ENCODE results near the gene C1orf74. TPM values are rescaled to one million over a fixed set of nuclear protein-coding genes. Genes with fewer than 3 reads are reported as not detected.

Gene C1orf74
- total RNA-seq, 1 donor from 2014 or later: 2.2 TPM

GRCh38 chr1:209805341-209805781 lies 21.0 kb upstream of the C1orf74 start:
- Histone ChIP-seq H2AFZ (ENCODE audit: low read depth, low read length) (no peak overlapping the region), H3K27me3 (ENCODE audit: insufficient read depth, low read length) (no peaks in the 10 kb centered on the region), H3K9ac (ENCODE audit: low read length) (no peak overlapping the region), H3K4me1 (ENCODE audit: insufficient read depth, low read length) (peaks cover 25% of the 10 kb centered on the region), H3K4me3 (ENCODE audit: insufficient read depth, low read depth, low read length) (no peak overlapping the region), H3K27ac (ENCODE audit: low read depth, low read length) (no peak overlapping the region), H3K4me2 (ENCODE audit: low read length) (peak overlapping the region; percentile 88), H4K20me1 (ENCODE audit: insufficient read depth, low read length) (no peaks in the 10 kb centered on the region), H3K36me3 (ENCODE audit: insufficient read depth, low read length) (no peaks in the 10 kb centered on the region), H3K9me3 (ENCODE audit: insufficient read depth, low read depth, low read length) (no peaks in the 10 kb centered on the region), H3K79me2 (ENCODE audit: insufficient read depth, low read length) (no peaks in the 10 kb centered on the region)
- H3K36me3 Mint-ChIP-seq (ENCODE audit: low read depth, unreplicated experiment): peaks cover 2% of the 10 kb centered on the region
- peak overlapping the region; percentile 89 for H3K4me3 Mint-ChIP-seq (ENCODE audit: unreplicated experiment)
- no peaks in the 10 kb centered on the region for H3K9me3 Mint-ChIP-seq (ENCODE audit: unreplicated experiment)
- no peaks in the 10 kb centered on the region for H3K27me3 Mint-ChIP-seq (ENCODE audit: low read depth, unreplicated experiment)
- DNase-seq (ENCODE audit: low read depth): no peak
- H3K4me1 Mint-ChIP-seq (ENCODE audit: low read depth, unreplicated experiment): peaks cover 41% of the 10 kb centered on the region
- FAIRE-seq: no peak
- H3K27ac Mint-ChIP-seq (ENCODE audit: unreplicated experiment): peak overlapping the region; percentile 63
- TF ChIP-seq CTCF (IDR thresholded peaks at IDR 0.05; ENCODE audit: insufficient read depth, low read depth, low read length) (no peak), EZH2 (IDR thresholded peaks at IDR 0.05; ENCODE audit: insufficient read depth, low read length) (no peak)

GRCh38 chr1:209803568-209803967 lies 19.2 kb upstream of the C1orf74 start:
- H3K9ac ChIP-seq (ENCODE audit: low read length): no peak overlapping the region
- H3K4me3 ChIP-seq (ENCODE audit: insufficient read depth, low read depth, low read length): no peak overlapping the region
- Mint-ChIP-seq H3K27ac (ENCODE audit: unreplicated experiment) (no peak overlapping the region), H3K9me3 (ENCODE audit: unreplicated experiment) (peaks cover 2% of the 10 kb centered on the region), H3K4me1 (ENCODE audit: low read depth, unreplicated experiment) (peaks cover 35% of the 10 kb centered on the region), H3K27me3 (ENCODE audit: low read depth, unreplicated experiment) (no peaks in the 10 kb centered on the region), H3K36me3 (ENCODE audit: low read depth, unreplicated experiment) (peaks cover 5% of the 10 kb centered on the region), H3K4me3 (ENCODE audit: unreplicated experiment) (no peak overlapping the region)
- no peaks in the 10 kb centered on the region for H3K36me3 ChIP-seq (ENCODE audit: insufficient read depth, low read length)
- TF ChIP-seq CTCF (IDR thresholded peaks at IDR 0.05; ENCODE audit: insufficient read depth, low read depth, low read length) (no peak), EZH2 (IDR thresholded peaks at IDR 0.05; ENCODE audit: insufficient read depth, low read length) (no peak)
- no peaks in the 10 kb centered on the region for H3K79me2 ChIP-seq (ENCODE audit: insufficient read depth, low read length)
- no peak overlapping the region for H2AFZ ChIP-seq (ENCODE audit: low read depth, low read length)
- FAIRE-seq (no peak), DNase-seq (ENCODE audit: low read depth) (no peak)
- H3K4me1 ChIP-seq (ENCODE audit: insufficient read depth, low read length): peaks cover 24% of the 10 kb centered on the region
- H3K27me3 ChIP-seq (ENCODE audit: insufficient read depth, low read length): no peaks in the 10 kb centered on the region
- no peak overlapping the region for H3K27ac ChIP-seq (ENCODE audit: low read depth, low read length)
- H4K20me1 ChIP-seq (ENCODE audit: insufficient read depth, low read length): no peaks in the 10 kb centered on the region
- no peaks in the 10 kb centered on the region for H3K9me3 ChIP-seq (ENCODE audit: insufficient read depth, low read depth, low read length)
- H3K4me2 ChIP-seq (ENCODE audit: low read length): no peak overlapping the region

- Mint-ChIP-seq H3K27ac (ENCODE audit: unreplicated experiment) (no peak overlapping the region), H3K4me3 (ENCODE audit: unreplicated experiment) (no peak overlapping the region), H3K9me3 (ENCODE audit: unreplicated experiment) (peaks cover 2% of the 10 kb centered on the region), H3K36me3 (ENCODE audit: low read depth, unreplicated experiment) (peaks cover 9% of the 10 kb centered on the region), H3K4me1 (ENCODE audit: low read depth, unreplicated experiment) (peaks cover 28% of the 10 kb centered on the region), H3K27me3 (ENCODE audit: low read depth, unreplicated experiment) (no peaks in the 10 kb centered on the region)
- H3K4me3 ChIP-seq (ENCODE audit: insufficient read depth, low read depth, low read length): no peak overlapping the region
- no peak for DNase-seq (ENCODE audit: low read depth)
- H3K27me3 ChIP-seq (ENCODE audit: insufficient read depth, low read length): no peaks in the 10 kb centered on the region
- H3K27ac ChIP-seq (ENCODE audit: low read depth, low read length): no peak overlapping the region
- no peak for FAIRE-seq
- no peak overlapping the region for H3K9ac ChIP-seq (ENCODE audit: low read length)
- H4K20me1 ChIP-seq (ENCODE audit: insufficient read depth, low read length): no peaks in the 10 kb centered on the region
- H2AFZ ChIP-seq (ENCODE audit: low read depth, low read length): no peak overlapping the region
- no peaks in the 10 kb centered on the region for H3K36me3 ChIP-seq (ENCODE audit: insufficient read depth, low read length)
- H3K9me3 ChIP-seq (ENCODE audit: insufficient read depth, low read depth, low read length): no peaks in the 10 kb centered on the region
- H3K79me2 ChIP-seq (ENCODE audit: insufficient read depth, low read length): no peaks in the 10 kb centered on the region
- peaks cover 17% of the 10 kb centered on the region for H3K4me1 ChIP-seq (ENCODE audit: insufficient read depth, low read length)
- H3K4me2 ChIP-seq (ENCODE audit: low read length): no peak overlapping the region
- TF ChIP-seq EZH2 (IDR thresholded peaks at IDR 0.05; ENCODE audit: insufficient read depth, low read length) (no peak), CTCF (IDR thresholded peaks at IDR 0.05; ENCODE audit: insufficient read depth, low read depth, low read length) (no peak)
Observed at GRCh38 chr1:209802780-209803152, 18.4 kb upstream of the C1orf74 start.

All from astrocyte (in vitro differentiated cells and primary cell).